Measurements from ENCODE around the gene ERCC6L2.
A peak's percentile ranks its signal among the peaks of the same experiment; 100 is the strongest.

The ERCC6L2 gene, protein sequence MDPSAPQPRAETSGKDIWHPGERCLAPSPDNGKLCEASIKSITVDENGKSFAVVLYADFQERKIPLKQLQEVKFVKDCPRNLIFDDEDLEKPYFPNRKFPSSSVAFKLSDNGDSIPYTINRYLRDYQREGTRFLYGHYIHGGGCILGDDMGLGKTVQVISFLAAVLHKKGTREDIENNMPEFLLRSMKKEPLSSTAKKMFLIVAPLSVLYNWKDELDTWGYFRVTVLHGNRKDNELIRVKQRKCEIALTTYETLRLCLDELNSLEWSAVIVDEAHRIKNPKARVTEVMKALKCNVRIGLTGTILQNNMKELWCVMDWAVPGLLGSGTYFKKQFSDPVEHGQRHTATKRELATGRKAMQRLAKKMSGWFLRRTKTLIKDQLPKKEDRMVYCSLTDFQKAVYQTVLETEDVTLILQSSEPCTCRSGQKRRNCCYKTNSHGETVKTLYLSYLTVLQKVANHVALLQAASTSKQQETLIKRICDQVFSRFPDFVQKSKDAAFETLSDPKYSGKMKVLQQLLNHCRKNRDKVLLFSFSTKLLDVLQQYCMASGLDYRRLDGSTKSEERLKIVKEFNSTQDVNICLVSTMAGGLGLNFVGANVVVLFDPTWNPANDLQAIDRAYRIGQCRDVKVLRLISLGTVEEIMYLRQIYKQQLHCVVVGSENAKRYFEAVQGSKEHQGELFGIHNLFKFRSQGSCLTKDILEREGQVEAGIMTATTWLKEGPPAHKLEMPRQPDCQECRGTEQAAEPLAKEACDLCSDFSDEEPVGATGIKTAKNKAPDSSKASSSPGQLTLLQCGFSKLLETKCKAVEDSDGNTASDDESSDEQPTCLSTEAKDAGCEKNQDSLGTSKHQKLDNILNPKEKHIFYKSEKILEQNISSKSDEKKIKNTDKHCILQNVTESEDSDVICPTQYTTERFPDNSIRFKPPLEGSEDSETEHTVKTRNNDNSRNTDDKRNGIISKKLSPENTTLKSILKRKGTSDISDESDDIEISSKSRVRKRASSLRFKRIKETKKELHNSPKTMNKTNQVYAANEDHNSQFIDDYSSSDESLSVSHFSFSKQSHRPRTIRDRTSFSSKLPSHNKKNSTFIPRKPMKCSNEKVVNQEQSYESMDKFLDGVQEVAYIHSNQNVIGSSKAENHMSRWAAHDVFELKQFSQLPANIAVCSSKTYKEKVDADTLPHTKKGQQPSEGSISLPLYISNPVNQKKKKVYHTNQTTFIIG (N-terminal part only)

GRCh38 chr9:95875305-95876137 is at the start of gene ERCC6L2:
TSS of gene ERCC6L2 (plus strand) at chr9:95875691. CDS start at chr9:95876039, 348 bp downstream.
- peak; percentile 99 for DNase-seq

DNA sequence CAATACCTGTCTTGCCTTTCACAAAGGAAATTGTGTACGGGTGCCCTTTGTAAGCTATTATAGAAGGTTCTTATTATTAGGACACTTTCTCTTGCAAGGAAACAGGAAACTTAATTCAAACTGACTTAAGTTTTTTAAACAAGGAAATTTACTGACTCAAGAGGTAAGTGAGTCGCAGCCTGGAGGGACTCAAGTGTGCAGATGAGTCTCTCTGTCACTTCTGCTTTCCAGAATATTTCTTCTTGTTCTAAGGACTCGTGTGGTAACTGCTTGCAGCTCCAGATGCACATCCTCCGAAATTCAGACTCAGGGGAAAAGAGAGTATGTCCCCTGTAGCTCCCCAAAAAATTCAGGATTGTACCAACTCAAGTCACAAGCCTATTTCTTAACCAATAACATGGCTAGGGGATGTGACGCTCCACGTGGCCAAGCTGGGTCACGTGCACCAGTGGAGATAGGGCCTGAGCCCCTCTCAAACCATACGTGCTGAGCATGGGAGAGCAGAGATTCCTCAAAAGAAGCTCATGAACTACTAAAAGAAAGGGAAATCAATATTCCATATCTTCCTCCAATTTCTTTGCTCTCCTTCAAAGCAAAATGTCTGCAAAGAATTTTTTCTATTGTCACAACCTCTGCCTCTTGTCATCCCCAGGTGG is 49.2 kb upstream of the ERCC6L2 start:
- DNase-seq = no peak

- no peak for DNase-seq
Measured at GRCh38 chr9:95830768-95831167, 44.7 kb upstream of the ERCC6L2 start.

GRCh38 chr9:95831810-95832209 is 43.7 kb upstream of the ERCC6L2 start:
- DNase-seq = no peak

DNA sequence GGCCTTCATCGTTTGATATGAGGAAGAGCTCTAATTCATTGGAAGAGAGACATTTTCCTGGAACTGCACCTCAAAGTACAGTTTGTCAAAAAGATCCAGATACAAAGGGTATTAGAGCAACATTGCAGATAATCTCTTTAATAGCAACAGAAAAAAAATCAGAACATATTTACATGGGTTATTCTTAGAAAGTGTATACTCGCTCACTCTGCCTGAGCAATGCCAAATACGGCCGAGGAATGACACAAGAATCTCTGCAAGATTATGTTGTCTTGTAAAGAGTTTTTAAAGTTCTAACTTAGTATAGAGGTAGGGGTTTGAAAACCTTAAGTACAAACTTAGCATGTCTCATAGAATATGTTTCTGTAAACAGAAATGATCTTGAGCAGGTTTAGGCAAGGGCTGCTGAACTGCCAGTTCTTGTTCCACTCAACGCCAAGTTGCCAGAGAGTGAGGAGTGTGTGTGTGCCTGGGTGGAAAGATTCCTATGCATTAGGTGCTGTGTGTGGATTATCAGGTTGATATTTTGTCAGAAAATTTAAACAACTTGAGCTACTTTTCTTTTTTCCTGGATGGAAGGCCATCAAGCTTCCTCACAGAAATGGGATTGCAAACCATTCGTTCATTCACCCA is 41.8 kb upstream of the ERCC6L2 start:
- no peak for DNase-seq

GRCh38 chr9:95834281-95834907 is 41.1 kb upstream of the ERCC6L2 start:
- DNase-seq = peak; percentile 10

DNA sequence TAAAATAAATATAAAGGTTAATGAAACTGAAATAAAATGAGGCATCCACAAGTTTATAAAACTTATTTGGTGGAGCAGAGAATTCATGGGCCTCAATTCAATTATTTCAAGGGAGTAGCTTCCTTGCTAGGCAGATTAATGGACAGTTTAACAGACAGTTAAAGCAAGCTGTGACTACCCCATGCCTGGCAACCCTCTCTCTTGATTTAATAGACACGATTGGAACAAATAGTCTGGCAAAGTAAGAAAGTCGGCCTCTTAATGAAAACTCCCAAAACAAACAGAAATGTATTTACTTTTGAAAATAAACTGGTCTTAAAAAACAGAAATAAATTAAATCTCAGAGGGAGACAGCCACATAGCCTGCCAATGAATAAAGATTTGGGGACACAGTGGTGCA is 40.1 kb upstream of the ERCC6L2 start:
- DNase-seq = no peak

GRCh38 chr9:95836072-95836471 is 39.4 kb upstream of the ERCC6L2 start:
- no peak for DNase-seq

- DNase-seq = no peak
Measured at GRCh38 chr9:95839012-95839411, 36.5 kb upstream of the ERCC6L2 start.

DNA sequence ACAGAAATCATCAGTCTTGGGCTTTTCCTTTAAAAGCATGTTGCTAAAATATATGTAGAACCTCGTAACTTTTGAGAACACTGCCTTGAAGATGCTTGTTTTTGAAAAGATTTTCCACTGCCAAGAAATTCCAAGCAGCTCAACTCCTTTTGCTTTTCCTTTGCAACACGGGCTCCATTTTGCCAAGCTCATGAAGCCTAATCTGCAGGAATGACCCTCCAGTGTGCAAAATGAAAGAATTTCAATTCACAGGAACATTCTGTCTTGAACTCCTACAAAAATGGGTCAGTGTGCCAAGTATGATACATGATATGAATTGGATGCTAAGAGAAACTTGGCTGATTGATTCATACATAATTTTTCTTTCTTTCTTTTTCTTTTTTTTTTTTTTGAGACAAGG is 35.4 kb upstream of the ERCC6L2 start:
- no peak for DNase-seq

DNA sequence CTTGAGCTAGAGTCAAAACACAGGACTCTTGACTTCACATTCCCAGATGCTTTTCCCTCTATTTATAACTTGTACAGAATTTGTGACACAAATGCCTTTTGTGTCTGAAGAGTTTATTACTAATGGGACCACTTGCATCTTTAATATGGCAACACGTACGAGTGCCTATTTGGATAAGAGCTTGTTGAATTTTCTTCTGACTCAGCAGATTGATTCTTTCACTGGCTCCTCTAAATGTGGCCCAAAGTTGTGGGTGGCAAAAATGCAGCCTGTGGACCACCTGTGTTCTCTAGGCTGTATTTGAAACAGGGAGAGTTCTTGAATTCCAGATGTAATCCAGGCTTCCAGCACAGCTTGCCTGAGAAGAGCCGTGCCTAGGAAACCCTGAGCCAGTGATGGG is 34.1 kb upstream of the ERCC6L2 start:
- no peak for DNase-seq

GRCh38 chr9:95845751-95846150 is 29.7 kb upstream of the ERCC6L2 start:
- DNase-seq = no peak

GRCh38 chr9:95848764-95849163 is 26.7 kb upstream of the ERCC6L2 start:
- no peak for DNase-seq

GRCh38 chr9:95852059-95853032 is 23.1 kb upstream of the ERCC6L2 start:
- no peak for DNase-seq

DNA sequence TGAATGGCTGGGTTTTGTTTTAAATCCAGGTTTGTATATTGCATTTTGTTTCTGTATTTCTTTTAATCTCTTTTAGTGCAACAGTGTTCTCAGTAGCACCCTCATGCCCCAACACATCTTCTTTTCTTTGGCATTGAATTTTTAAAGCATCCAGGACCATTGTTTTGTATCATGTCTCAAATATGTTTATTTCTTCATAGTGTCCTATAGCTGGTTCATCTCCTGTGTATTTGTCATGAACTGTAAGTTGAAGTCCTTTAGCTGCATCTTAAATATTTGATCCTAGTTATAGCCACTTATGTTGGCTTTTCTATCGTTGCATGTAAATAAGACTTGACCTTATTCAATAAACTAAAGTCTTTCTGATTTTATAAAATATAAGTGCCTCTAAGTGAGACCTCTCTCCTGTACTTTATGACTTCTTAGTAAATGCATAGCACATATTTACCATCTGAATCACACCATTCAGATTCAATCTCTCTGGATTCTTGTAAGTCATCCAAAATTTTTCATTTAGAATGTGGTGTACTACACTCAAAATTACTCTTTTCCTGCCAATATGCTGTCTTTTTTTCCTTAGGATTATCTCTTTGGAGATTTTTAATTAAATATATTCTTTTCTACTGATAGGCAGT is 21.0 kb upstream of the ERCC6L2 start:
- no peak for DNase-seq

DNA sequence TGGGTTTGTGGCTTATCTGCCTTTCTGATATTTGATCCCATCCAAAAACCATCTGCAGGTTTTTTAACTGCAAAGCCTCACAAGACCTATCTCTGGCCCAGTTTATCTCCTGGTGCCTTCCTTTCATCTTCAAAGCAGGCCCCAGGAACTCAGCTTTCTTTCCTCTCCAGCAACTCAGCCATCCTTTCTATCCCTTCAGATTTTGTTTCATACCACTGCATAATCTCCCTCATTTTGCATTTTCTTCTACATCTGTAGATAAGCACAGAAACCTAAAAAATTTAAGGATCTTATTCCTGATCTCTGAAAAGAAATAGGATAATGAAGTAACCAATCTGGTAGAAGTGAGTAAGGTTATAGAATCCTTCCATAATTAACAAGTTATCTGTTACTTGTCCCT is 19.5 kb upstream of the ERCC6L2 start:
- DNase-seq = no peak

- DNase-seq = no peak
Measured at GRCh38 chr9:95857124-95857523, 18.4 kb upstream of the ERCC6L2 start.

- DNase-seq = no peak
Measured at GRCh38 chr9:95857896-95858295, 17.6 kb upstream of the ERCC6L2 start.

- no peak for DNase-seq
Measured at GRCh38 chr9:95862343-95862742, 13.1 kb upstream of the ERCC6L2 start.

Data from hematopoietic multipotent progenitor cell treated with erythropoietin and hydrocortisone succinate and interleukin-3 and kit ligand, for 4 days (in vitro differentiated cells).